SK-N-MC (cell line): ENCODE data around the gene CASP2.

Source experiments
- EZH2 ChIP-seq: fragments of 200-600 bp; sonication (generic); IDR thresholded peaks from one replicate; pipeline ENCODE4 v1.6.1; 2017; ENCODE audit warnings: antibody characterized with exemption
- FOXP2 ChIP-seq: optimal IDR thresholded peaks from 2 replicates; pipeline ENCODE3; 2011; ENCODE audit warnings: mild to moderate bottlenecking, moderate library complexity; ENCODE audit not compliant: insufficient read depth; ENCODE audit errors: extremely low read length, control extremely low read depth
- POLR2AphosphoS5 ChIP-seq: IDR thresholded peaks from 2 replicates; pipeline ENCODE4 v1.6.1; 2012; ENCODE audit warnings: mild to moderate bottlenecking, low read depth, low read length, borderline replicate concordance

DNA sequence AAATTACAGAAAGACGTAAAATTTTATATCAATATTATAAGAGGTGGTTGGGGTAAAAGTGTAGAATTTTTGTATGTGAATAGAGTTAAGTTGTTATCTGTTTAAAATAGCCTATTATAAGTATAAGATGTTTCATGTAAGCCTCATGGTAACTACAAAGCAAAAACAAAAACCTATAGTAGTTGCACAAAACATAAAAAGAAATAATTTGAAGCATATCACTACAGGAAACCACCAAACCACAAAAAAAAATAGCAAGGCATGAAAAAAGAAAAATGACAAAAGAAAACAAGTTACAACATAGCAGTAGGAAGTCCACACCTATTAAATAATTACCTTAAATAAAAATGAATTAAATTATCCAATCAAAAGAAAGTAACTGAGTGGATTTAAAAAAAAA is 37.3 kb upstream of the CASP2 start:
- no peak for TF ChIP-seq POLR2AphosphoS5
- TF ChIP-seq EZH2, result no peak
- no peak for TF ChIP-seq FOXP2
